ENCODE measurements around the gene DTX1.
A peak's percentile ranks its signal among the peaks of the same experiment; 100 is the strongest.
"Not testable (repeated sequence)": the region's sequence is repeated elsewhere in the genome, so short reads cannot be mapped to it uniquely, and the experiment has no call there.

Gene DTX1

DNA sequence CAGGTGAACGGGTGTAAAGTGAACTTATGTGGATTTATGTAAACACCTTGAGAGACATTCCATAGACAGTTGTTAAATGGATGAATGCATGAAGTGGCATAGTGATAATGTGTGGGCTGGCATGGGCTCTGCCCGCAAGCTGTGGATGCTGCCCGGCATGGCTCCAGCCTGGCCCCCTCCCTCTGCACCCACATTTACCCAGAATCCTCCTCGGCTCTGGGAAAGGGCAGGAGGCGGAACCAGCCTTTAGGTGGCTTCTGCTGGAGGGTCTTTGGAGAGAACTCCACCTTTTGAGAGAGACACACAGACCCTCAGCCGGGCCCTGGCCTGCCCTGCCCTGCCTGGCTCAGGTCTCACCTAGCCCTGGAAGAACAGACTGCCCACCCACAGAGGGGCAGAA, 60.3 kb downstream of the DTX1 start:
- no peak for DNase-seq

GRCh38 chr12:113117684-113118083, 61.2 kb downstream of the DTX1 start:
- not testable (repeated sequence) for DNase-seq

DNA sequence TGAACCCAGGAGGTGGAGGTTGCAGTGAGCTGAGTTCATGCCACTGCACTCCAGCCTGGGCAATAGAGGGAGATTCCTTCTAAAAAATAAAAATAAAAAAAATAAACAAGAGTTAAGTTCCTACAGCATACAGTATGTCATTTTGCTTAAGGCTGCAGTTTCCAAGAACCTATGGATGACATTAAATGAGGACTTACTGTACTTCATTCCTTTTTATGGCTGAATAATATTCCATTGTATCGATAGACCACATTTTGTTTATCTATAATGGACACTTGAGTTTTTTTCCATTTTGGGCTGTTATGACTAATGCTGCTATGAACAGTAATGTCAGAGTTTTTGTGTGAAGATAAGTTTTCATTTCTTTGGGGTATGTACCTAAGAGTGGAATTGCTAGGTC, 61.6 kb downstream of the DTX1 start:
- no peak for DNase-seq

DNA sequence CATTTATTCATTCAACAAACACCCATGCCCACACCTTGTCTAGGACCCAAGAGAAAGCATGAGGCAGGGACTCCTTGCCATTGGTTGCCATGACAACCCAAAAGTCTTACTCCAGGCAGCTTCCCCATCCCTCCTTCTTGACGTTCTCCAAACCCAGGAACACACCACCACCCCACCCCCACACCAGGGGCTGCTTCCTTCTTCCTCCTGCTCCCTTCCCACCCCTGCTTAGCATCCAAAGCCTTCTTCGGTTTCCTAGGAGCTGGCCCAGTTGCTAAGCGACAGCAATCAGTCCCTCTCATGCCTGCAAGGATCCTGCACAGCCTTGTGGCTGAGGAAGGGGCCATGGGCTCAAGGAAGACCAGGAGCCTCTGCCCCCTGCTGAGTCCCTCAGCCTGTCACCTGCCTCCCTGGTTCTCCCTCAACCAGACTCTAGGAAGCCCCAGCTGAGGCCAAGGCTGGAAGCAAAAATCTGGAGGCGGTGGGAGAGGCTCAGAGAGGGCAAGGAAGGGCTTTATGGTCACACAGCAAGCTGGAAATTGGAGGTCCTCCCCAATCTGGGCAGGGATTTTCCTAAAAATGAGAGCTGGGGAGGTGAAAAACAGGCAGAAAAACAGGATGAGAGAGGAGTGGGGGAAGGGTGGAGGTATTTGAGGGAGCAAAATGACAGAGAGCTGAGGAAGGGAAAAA, 63.6 kb downstream of the DTX1 start:
- DNase-seq: no peak

DNA sequence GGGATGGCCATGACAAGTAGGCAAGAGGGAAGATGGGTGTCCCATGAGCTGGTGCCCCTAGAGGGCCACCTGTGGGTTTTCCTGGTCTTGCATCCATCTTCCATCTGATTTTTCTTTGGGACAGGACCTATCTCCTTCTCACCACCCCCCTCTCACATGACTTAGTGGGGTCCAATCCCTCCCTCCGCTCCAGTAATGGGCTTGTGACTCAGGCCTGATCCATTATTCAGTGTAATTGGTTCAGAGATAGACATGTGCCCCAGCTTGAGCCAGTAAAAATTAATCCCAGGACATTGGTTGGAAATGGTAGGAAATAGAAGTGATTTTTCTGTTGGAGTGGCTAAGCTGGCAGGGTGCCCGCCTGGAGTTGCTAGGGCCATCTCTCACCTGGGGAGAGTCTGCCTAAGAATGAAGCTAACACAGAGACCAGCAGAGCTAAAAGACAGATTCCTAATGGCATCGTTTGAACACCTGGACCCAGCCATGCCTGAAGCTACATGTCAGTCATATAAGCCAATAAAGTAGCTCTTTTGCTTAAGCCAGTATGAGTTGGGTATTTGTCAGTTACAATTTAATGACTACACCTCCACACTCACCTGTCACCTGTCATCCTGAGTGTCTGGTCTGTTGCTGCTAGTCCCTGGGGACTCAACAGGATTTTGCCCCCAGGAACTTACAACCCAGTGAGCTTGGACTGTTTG, 64.3 kb downstream of the DTX1 start:
- no peak for DNase-seq

GRCh38 chr12:113127791-113128199, 71.3 kb downstream of the DTX1 start:
- no peak for DNase-seq

DNA sequence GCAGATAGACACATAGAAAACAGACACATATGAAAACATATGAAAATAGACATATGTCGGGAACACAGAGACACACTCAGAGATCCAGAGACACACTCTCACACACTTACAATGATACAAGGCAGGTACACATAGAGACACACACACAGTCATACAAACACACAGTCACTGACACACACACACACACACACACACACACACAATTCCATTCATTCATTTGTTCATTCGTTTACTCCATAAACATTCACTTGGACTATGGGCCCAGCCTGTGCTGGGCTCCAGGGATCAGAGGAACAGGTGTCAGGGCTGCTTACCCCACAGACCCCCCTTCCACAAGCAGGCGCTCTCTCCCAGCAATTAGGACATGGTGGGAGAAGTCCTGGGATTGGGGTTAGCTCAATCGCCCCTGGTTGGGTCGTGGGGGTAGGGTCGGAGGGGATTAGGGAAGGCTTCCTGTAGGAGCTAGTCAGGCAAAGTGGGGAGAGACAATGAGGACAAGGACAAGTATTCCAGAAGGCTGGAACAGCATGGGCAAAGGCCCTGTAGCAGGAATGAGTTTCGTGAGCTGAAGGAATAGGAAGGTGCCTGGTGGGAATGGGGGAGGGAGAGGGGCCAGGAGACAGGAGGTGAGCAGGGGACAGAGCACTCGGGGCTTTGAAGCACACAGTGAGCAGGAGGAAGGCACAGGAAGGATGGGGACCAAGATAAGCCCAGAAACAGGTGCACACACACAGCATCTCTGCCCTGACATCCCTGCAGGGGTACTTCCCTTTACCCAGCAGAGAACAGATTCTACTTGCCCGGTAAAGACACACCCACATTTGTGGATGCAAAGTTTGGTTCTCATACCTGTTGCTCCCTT, 72.5 kb downstream of the DTX1 start:
- DNase-seq: no peak

- no peak for DNase-seq
These were observed 73.3 kb downstream of the DTX1 start for GRCh38 chr12:113129664-113130456.

DNA sequence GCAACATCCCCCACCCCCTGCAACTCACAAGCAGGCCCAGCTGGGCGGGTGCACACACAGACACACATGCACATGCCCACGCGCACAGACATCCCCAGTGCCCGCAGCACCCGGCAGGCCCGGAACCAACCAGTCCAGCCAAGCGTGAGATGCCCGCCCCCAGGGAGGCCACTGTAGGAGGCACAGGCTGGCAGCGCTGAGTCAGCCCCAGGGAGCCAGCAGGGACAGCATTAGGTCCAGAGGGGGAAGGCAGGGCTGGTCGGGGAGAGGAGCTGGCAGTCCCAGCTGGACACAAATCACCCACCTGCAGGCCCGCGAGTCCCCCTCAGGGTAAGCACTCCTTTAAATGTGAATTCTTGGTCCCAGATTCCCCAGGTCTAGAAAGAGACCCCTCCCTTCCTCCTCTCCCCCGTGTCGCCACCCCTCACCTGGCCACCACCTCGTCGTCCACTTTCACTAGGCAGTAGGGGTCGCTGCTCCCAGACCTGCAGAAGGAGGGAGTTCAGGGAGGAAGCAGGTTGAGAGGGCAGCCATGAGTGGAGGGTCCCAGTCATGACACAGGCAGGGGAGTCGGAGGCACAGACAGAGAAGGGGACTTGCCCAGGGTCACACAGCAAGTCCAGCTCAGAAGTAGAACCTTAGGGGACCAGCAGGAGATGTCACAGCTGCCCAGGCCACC, 74.1 kb downstream of the DTX1 start:
- DNase-seq: no peak

GRCh38 chr12:113131556-113131955, 75.0 kb downstream of the DTX1 start:
- no peak for DNase-seq

DNA sequence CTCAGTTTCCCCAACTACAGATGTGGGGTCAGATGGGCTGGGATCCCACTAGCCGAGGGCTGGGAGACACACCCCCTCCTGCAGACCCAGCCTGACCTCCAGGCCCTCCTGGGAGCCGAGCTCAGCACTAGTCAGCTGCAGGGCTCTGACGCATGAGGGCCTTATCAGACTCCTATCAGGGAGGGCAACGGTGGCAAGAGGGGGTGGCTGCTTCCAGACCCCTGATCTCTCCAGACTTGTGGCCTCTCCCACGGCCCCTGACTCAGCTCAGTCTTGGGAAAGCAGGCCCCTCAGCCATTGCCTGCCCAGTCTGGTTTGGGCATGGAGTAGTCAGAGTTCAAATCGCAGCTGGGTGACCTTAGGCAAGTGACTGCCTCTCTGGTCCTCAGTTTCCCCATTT, 76.5 kb downstream of the DTX1 start:
- DNase-seq: no peak

- no peak for DNase-seq
These were observed 77.1 kb downstream of the DTX1 start for GRCh38 chr12:113133666-113134065.

GRCh38 chr12:113134071-113134470, 77.5 kb downstream of the DTX1 start:
- no peak for DNase-seq

DNA sequence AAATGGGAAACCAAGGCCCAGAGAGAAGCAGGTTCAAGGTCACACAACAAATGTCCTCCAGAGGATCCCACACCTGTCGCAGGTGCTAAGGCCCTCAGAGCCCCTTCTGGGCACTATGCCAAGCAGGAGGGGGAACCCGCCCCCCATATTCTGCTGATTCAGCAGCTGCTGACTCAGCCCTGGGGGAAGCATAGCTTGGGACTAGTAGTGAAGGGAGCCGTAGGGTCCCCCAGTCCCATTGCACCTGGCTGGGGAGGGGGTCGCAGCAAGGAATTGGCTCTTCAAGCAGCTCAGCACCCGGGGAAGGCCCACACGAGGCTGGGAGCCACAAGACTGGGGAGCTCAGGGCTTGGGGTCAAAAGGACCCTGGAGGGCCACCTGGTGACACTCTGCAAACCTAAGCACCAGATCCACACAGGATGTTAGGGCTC, 78.0 kb downstream of the DTX1 start:
- DNase-seq: no peak

DNA sequence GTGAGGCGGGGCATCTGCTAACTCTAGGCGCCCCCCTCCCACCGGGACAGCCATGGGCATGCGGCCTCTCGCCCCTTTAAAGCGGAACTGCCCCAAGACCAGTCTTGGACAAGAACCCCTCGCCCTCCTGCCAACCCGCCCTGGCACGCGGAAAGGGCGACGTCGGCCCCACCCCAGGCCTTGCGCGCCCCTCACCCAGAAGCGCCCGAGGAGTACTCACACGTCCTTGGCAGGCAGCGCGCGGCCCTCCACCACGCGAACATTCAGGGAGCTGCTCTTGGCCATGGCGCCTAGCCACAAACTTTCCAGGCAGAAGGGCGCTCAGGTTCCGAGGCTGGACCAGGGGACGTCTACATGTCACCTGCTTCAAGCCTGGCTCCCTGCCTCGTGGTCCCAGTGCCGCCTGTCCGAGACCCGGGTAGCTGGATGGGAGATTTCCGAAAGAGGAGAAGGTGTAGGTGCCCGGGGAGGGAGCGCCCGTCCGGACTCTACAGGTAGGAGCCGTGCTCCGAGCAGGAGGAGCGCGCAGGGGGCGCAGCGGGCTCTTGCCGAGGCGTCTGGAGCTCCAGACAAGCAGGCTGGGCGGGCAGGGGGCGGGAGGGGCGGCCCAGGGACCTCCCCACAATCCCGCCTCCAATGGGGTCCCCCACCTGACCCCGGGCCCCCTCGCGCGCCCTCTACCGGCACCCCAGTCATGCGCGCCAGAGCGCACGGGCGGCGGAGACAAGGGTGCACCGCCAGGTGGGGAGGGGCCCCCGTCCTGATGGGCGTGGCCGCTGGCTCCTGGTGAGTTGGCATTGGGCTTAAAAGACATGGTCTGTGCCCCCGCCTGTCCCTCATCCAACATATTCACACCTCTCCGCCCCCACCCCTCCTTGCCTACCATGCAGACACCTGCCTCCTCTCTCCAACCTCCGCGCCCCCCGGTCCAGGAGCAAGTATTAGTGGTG, 78.9 kb downstream of the DTX1 start, which contains the start of gene RASAL1:
RASAL1 (minus strand) TSS at position 584 of the 950 bp plus-strand sequence; CDS start at position 285, 299 bp downstream.
- peak in 1 of 2 experiments; percentile 20 for DNase-seq

DNA sequence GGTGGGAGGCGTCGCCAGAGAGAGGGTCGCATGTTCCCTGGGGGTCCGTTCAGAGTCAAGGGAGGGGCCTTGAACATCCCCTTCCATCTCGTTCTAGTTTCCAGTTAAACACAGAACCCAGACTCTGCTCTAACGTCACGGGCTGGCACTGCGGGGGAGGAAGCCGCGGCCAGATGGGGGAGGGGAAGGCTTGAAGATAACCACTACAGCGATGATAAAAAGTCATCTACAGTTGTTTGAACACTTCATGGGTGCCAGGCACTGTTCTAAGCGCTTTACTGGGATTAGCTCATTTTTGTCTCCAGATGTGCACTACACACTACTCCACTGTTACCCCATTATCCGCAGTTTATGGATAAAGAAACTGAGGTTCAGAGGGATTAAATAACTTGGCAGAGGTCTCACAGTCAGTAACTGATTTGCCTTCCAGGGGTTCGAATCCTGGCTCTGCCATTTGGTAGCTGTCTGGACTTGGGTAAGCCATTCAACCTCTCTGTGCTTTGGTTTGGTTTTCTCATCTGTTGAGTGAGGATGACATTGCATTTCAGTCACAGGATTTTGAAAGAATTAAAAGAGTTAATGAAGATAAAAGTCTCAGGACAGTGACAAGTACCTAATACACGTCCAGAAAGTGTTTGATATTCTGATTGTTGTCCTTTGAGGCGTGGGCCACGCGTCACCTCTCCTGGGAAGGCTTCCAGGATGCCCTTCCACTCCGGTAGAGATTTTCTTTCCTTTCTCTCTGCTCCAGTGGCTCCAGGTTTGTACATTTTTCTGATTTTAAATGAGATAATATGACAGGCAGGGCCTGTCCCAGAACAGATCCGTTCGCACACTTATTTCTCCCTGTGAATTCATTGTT, 79.8 kb downstream of the DTX1 start:
- no peak for DNase-seq

DNA sequence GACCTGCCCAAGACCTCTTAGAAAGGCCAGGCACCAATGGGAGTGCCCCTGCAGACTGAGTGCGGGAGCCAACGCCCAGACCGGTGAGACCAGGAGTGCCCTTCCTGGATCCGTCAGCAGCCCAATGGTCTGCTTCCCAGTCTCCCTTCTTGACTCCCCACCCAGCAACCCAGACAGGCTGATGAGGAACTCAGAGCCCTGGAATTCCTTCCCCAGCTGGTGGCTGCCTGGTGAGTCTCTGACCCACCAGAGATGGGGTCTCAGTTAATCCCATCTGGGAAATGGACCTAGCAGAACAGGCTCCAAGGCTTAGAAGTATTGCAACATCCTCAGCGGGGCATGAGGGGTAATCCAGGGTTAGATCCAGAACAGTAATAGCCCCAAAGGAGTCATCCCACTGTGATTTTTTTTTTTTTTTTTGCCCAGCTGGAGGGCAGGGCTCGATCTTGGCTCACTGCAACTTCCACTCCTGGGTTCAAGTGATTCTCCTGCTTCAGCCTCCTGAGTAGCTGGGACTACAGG, 80.5 kb downstream of the DTX1 start:
- no peak for DNase-seq

- DNase-seq: no peak
These were observed 81.6 kb downstream of the DTX1 start for GRCh38 chr12:113137861-113138783.
